ENCODE data around the gene RIMBP2. TPM values are rescaled to one million over a fixed set of nuclear protein-coding genes. Genes with fewer than 3 reads are reported as not detected.

Gene RIMBP2
- total and polyA plus RNA-seq, 2 donors: 0.47 to 0.78 TPM

GRCh38 chr12:130546494-130546893, 169.6 kb downstream of the RIMBP2 start:
- Histone ChIP-seq H3K27ac (ENCODE audit: low read depth in 1 of 2, low read length in 1 of 2) (no peak overlapping the region), H3K27me3 (ENCODE audit: control insufficient read depth in 2 of 2, insufficient read depth in 1 of 2, low read length in 1 of 2) (no peaks in the 10 kb centered on the region), H3K9me3 (ENCODE audit: control insufficient read depth in 2 of 2, insufficient read depth in 1 of 2, low read length in 1 of 2) (no peaks in the 10 kb centered on the region), H3K4me1 (ENCODE audit: control insufficient read depth in 2 of 2, insufficient read depth in 2 of 2, low read length in 2 of 2) (no peaks in the 10 kb centered on the region), H3K36me3 (ENCODE audit: control insufficient read depth in 2 of 2, insufficient read depth in 2 of 2, low read length in 1 of 2) (no peaks in the 10 kb centered on the region), H3K4me3 (ENCODE audit: low read length in 2 of 2) (no peak overlapping the region)
- DNase-seq (ENCODE audit: low read depth in 6 of 9, low spot score in 9 of 9): no peak
- WGBS: 95% methylated on average over 11 of the region's 11 CpGs

GRCh38 chr12:130545475-130545874, 170.6 kb downstream of the RIMBP2 start:
- Histone ChIP-seq H3K9me3 (ENCODE audit: control insufficient read depth in 2 of 2, insufficient read depth in 1 of 2, low read length in 1 of 2) (no peaks in the 10 kb centered on the region), H3K36me3 (ENCODE audit: control insufficient read depth in 2 of 2, insufficient read depth in 2 of 2, low read length in 1 of 2) (no peaks in the 10 kb centered on the region), H3K4me3 (ENCODE audit: low read length in 2 of 2) (no peak overlapping the region), H3K4me1 (ENCODE audit: control insufficient read depth in 2 of 2, insufficient read depth in 2 of 2, low read length in 2 of 2) (no peaks in the 10 kb centered on the region), H3K27me3 (ENCODE audit: control insufficient read depth in 2 of 2, insufficient read depth in 1 of 2, low read length in 1 of 2) (no peaks in the 10 kb centered on the region), H3K27ac (ENCODE audit: low read depth in 1 of 2, low read length in 1 of 2) (no peak overlapping the region)
- DNase-seq (ENCODE audit: low read depth in 6 of 9, low spot score in 9 of 9): no peak
- 88% methylated on average over 17 of the region's 17 CpGs for WGBS

- no peaks in the 10 kb centered on the region for H3K27me3 ChIP-seq (ENCODE audit: control insufficient read depth in 2 of 2, insufficient read depth in 1 of 2, low read length in 1 of 2)
- H3K4me3 ChIP-seq (ENCODE audit: low read length in 2 of 2): no peak overlapping the region
- H3K9me3 ChIP-seq (ENCODE audit: control insufficient read depth in 2 of 2, insufficient read depth in 1 of 2, low read length in 1 of 2): peaks cover 0 to 2% of the 10 kb centered on the region in 2 donors
- H3K27ac ChIP-seq (ENCODE audit: low read depth in 1 of 2, low read length in 1 of 2): no peak overlapping the region
- 91% methylated on average over 6 of the region's 6 CpGs for WGBS
- no peak for DNase-seq (ENCODE audit: low read depth in 6 of 9, low spot score in 9 of 9)
- H3K36me3 ChIP-seq (ENCODE audit: control insufficient read depth in 2 of 2, insufficient read depth in 2 of 2, low read length in 1 of 2): no peaks in the 10 kb centered on the region
- no peaks in the 10 kb centered on the region for H3K4me1 ChIP-seq (ENCODE audit: control insufficient read depth in 2 of 2, insufficient read depth in 2 of 2, low read length in 2 of 2)
Measured at GRCh38 chr12:130540376-130540775, 175.7 kb downstream of the RIMBP2 start.

GRCh38 chr12:130538343-130539095, 177.6 kb downstream of the RIMBP2 start:
- Histone ChIP-seq H3K27me3 (ENCODE audit: control insufficient read depth in 2 of 2, insufficient read depth in 1 of 2, low read length in 1 of 2) (no peaks in the 10 kb centered on the region), H3K4me1 (ENCODE audit: control insufficient read depth in 2 of 2, insufficient read depth in 2 of 2, low read length in 2 of 2) (no peaks in the 10 kb centered on the region), H3K9me3 (ENCODE audit: control insufficient read depth in 2 of 2, insufficient read depth in 1 of 2, low read length in 1 of 2) (peaks cover 0 to 2% of the 10 kb centered on the region in 2 donors), H3K4me3 (ENCODE audit: low read length in 2 of 2) (no peak overlapping the region), H3K27ac (ENCODE audit: low read depth in 1 of 2, low read length in 1 of 2) (no peak overlapping the region), H3K36me3 (ENCODE audit: control insufficient read depth in 2 of 2, insufficient read depth in 2 of 2, low read length in 1 of 2) (no peaks in the 10 kb centered on the region)
- DNase-seq (ENCODE audit: low read depth in 6 of 9, low spot score in 9 of 9): no peak
- WGBS: 78% methylated on average over 17 of the region's 17 CpGs

- Histone ChIP-seq H3K27me3 (ENCODE audit: control insufficient read depth in 2 of 2, insufficient read depth in 1 of 2, low read length in 1 of 2) (no peaks in the 10 kb centered on the region), H3K4me3 (ENCODE audit: low read length in 2 of 2) (no peak overlapping the region), H3K36me3 (ENCODE audit: control insufficient read depth in 2 of 2, insufficient read depth in 2 of 2, low read length in 1 of 2) (no peaks in the 10 kb centered on the region), H3K27ac (ENCODE audit: low read depth in 1 of 2, low read length in 1 of 2) (no peak overlapping the region), H3K9me3 (ENCODE audit: control insufficient read depth in 2 of 2, insufficient read depth in 1 of 2, low read length in 1 of 2) (peaks cover 0 to 2% of the 10 kb centered on the region in 2 donors), H3K4me1 (ENCODE audit: control insufficient read depth in 2 of 2, insufficient read depth in 2 of 2, low read length in 2 of 2) (no peaks in the 10 kb centered on the region)
- DNase-seq (ENCODE audit: low read depth in 6 of 9, low spot score in 9 of 9): no peak
- WGBS: 77% methylated on average over 3 of the region's 3 CpGs
Measured at GRCh38 chr12:130537655-130538054, 178.4 kb downstream of the RIMBP2 start.

GRCh38 chr12:130537051-130537450, 179.0 kb downstream of the RIMBP2 start:
- no peak for DNase-seq (ENCODE audit: low read depth in 6 of 9, low spot score in 9 of 9)
- no peaks in the 10 kb centered on the region for H3K36me3 ChIP-seq (ENCODE audit: control insufficient read depth in 2 of 2, insufficient read depth in 2 of 2, low read length in 1 of 2)
- peaks cover 0 to 2% of the 10 kb centered on the region in 2 donors for H3K9me3 ChIP-seq (ENCODE audit: control insufficient read depth in 2 of 2, insufficient read depth in 1 of 2, low read length in 1 of 2)
- no peak overlapping the region for H3K27ac ChIP-seq (ENCODE audit: low read depth in 1 of 2, low read length in 1 of 2)
- no peaks in the 10 kb centered on the region for H3K27me3 ChIP-seq (ENCODE audit: control insufficient read depth in 2 of 2, insufficient read depth in 1 of 2, low read length in 1 of 2)
- H3K4me1 ChIP-seq (ENCODE audit: control insufficient read depth in 2 of 2, insufficient read depth in 2 of 2, low read length in 2 of 2): no peaks in the 10 kb centered on the region
- 93% methylated on average over 6 of the region's 6 CpGs for WGBS
- H3K4me3 ChIP-seq (ENCODE audit: low read length in 2 of 2): no peak overlapping the region

- no peak overlapping the region for H3K4me3 ChIP-seq (ENCODE audit: low read length in 2 of 2)
- H3K4me1 ChIP-seq (ENCODE audit: control insufficient read depth in 2 of 2, insufficient read depth in 2 of 2, low read length in 2 of 2): no peaks in the 10 kb centered on the region
- H3K27me3 ChIP-seq (ENCODE audit: control insufficient read depth in 2 of 2, insufficient read depth in 1 of 2, low read length in 1 of 2): no peaks in the 10 kb centered on the region
- H3K27ac ChIP-seq (ENCODE audit: low read depth in 1 of 2, low read length in 1 of 2): no peak overlapping the region
- H3K36me3 ChIP-seq (ENCODE audit: control insufficient read depth in 2 of 2, insufficient read depth in 2 of 2, low read length in 1 of 2): no peaks in the 10 kb centered on the region
- DNase-seq (ENCODE audit: low read depth in 6 of 9, low spot score in 9 of 9): no peak
- H3K9me3 ChIP-seq (ENCODE audit: control insufficient read depth in 2 of 2, insufficient read depth in 1 of 2, low read length in 1 of 2): no peaks in the 10 kb centered on the region
Measured at GRCh38 chr12:130530429-130530828, 185.7 kb downstream of the RIMBP2 start.

GRCh38 chr12:130529781-130530180, 186.3 kb downstream of the RIMBP2 start:
- Histone ChIP-seq H3K9me3 (ENCODE audit: control insufficient read depth in 2 of 2, insufficient read depth in 1 of 2, low read length in 1 of 2) (no peaks in the 10 kb centered on the region), H3K4me3 (ENCODE audit: low read length in 2 of 2) (no peak overlapping the region), H3K27me3 (ENCODE audit: control insufficient read depth in 2 of 2, insufficient read depth in 1 of 2, low read length in 1 of 2) (no peaks in the 10 kb centered on the region), H3K36me3 (ENCODE audit: control insufficient read depth in 2 of 2, insufficient read depth in 2 of 2, low read length in 1 of 2) (no peaks in the 10 kb centered on the region), H3K27ac (ENCODE audit: low read depth in 1 of 2, low read length in 1 of 2) (no peak overlapping the region), H3K4me1 (ENCODE audit: control insufficient read depth in 2 of 2, insufficient read depth in 2 of 2, low read length in 2 of 2) (no peaks in the 10 kb centered on the region)
- 94% methylated on average over 4 of the region's 4 CpGs for WGBS
- DNase-seq (ENCODE audit: low read depth in 6 of 9, low spot score in 9 of 9): no peak

- Histone ChIP-seq H3K4me1 (ENCODE audit: control insufficient read depth in 2 of 2, insufficient read depth in 2 of 2, low read length in 2 of 2) (no peaks in the 10 kb centered on the region), H3K4me3 (ENCODE audit: low read length in 2 of 2) (no peak overlapping the region), H3K27ac (ENCODE audit: low read depth in 1 of 2, low read length in 1 of 2) (no peak overlapping the region), H3K27me3 (ENCODE audit: control insufficient read depth in 2 of 2, insufficient read depth in 1 of 2, low read length in 1 of 2) (no peaks in the 10 kb centered on the region), H3K9me3 (ENCODE audit: control insufficient read depth in 2 of 2, insufficient read depth in 1 of 2, low read length in 1 of 2) (no peaks in the 10 kb centered on the region), H3K36me3 (ENCODE audit: control insufficient read depth in 2 of 2, insufficient read depth in 2 of 2, low read length in 1 of 2) (no peaks in the 10 kb centered on the region)
- whole genome bisulfite sequencing: 57% methylated on average over 2 of the region's 2 CpGs
- no peak for DNase-seq (ENCODE audit: low read depth in 6 of 9, low spot score in 9 of 9)
Measured at GRCh38 chr12:130527239-130527638, 188.9 kb downstream of the RIMBP2 start.

All from thymus (tissue), 11 donors.